ENCODE results near the gene IL17REL.

DNA sequence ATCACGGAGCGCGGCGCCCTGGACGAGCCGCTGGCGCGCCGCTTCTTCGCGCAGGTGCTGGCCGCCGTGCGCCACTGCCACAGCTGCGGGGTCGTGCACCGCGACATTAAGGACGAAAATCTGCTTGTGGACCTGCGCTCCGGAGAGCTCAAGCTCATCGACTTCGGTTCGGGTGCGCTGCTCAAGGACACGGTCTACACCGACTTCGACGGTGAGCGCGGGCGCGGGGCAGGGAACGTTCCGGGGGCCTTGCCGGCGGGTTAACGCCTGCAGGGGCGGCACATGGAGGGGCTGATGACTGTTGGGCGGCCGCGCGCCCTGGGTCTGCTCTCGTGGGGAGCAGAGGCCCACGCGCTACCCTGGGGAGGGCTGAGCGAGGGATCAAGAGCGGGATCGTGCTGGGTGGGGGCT is 51.0 kb downstream of the IL17REL start:
- TF ChIP-seq, protein P1, sequence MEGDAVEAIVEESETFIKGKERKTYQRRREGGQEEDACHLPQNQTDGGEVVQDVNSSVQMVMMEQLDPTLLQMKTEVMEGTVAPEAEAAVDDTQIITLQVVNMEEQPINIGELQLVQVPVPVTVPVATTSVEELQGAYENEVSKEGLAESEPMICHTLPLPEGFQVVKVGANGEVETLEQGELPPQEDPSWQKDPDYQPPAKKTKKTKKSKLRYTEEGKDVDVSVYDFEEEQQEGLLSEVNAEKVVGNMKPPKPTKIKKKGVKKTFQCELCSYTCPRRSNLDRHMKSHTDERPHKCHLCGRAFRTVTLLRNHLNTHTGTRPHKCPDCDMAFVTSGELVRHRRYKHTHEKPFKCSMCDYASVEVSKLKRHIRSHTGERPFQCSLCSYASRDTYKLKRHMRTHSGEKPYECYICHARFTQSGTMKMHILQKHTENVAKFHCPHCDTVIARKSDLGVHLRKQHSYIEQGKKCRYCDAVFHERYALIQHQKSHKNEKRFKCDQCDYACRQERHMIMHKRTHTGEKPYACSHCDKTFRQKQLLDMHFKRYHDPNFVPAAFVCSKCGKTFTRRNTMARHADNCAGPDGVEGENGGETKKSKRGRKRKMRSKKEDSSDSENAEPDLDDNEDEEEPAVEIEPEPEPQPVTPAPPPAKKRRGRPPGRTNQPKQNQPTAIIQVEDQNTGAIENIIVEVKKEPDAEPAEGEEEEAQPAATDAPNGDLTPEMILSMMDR (IDR thresholded peaks at IDR 0.05) = no peak
- TF ChIP-seq POLR2AphosphoS5 (IDR thresholded peaks at IDR 0.05; ENCODE audit: insufficient read depth in 1 of 2, low read depth in 1 of 2) = peak in 1 of 2 donors; percentile 58
- no peak for TF ChIP-seq POLR2A (IDR thresholded peaks at IDR 0.05)
